ENCODE data around the gene SRXN1. TPM values are rescaled to one million over a fixed set of nuclear protein-coding genes. Genes with fewer than 3 reads are reported as not detected.

SRXN1 gene
- total RNA-seq, 4 donors from 2014 or later = 54.3 to 212 (median 135) TPM

- H3K27me3 ChIP-seq = peaks cover 24% of the 10 kb centered on the region
- H3K4me1 ChIP-seq = peaks cover 0 to 7% of the 10 kb centered on the region in 2 donors
- intact Hi-C loops (cut with DNase I) = no loop called here
- H3K27ac ChIP-seq = no peak overlapping the region
- no peak for TF ChIP-seq CTCF (IDR thresholded peaks at IDR 0.05)
- no peak for TF ChIP-seq POLR2A (IDR thresholded peaks at IDR 0.05)
- 15 to 17% methylated on average over 15 to 16 of the region's 16 CpGs for WGBS, 2 donors
- H3K36me3 ChIP-seq = no peaks in the 10 kb centered on the region
- H3K9me3 ChIP-seq = no peaks in the 10 kb centered on the region
- no peak overlapping the region for H3K4me3 ChIP-seq (replicated peaks in 1 of 3)
- DNase-seq = no peak
These were observed 9.5 kb upstream of the SRXN1 start for GRCh38 chr20:662277-663192.

- Histone ChIP-seq H3K9me3 (no peaks in the 10 kb centered on the region), H3K27me3 (peaks cover 24% of the 10 kb centered on the region), H3K4me3 (replicated peaks in 1 of 3) (no peak overlapping the region), H3K4me1 (peaks cover 0 to 7% of the 10 kb centered on the region in 2 donors), H3K27ac (no peak overlapping the region), H3K36me3 (no peaks in the 10 kb centered on the region)
- DNase-seq = no peak
- intact Hi-C loops (cut with DNase I) = no loop called here
- WGBS, 2 donors = 13 to 18% methylated on average over 26 to 29 of the region's 29 CpGs
- TF ChIP-seq POLR2A (IDR thresholded peaks at IDR 0.05) (no peak), CTCF (IDR thresholded peaks at IDR 0.05) (no peak)
These were observed 8.7 kb upstream of the SRXN1 start for GRCh38 chr20:661474-662270.

- 27 to 30% methylated on average over 5 of the region's 5 CpGs for WGBS, 2 donors
- Histone ChIP-seq H3K4me3 (replicated peaks in 1 of 3) (no peak overlapping the region), H3K36me3 (no peaks in the 10 kb centered on the region), H3K27ac (no peak overlapping the region), H3K4me1 (peaks cover 3 to 13% of the 10 kb centered on the region in 2 donors), H3K27me3 (peaks cover 17% of the 10 kb centered on the region), H3K9me3 (no peaks in the 10 kb centered on the region)
- intact Hi-C loops (cut with DNase I) = no loop called here
- DNase-seq = no peak
- TF ChIP-seq POLR2A (IDR thresholded peaks at IDR 0.05) = no peak
- no peak for TF ChIP-seq CTCF (IDR thresholded peaks at IDR 0.05)
These were observed 5.8 kb upstream of the SRXN1 start for GRCh38 chr20:658731-659291.

- Histone ChIP-seq H3K4me3 (replicated peaks in 1 of 3) (no peak overlapping the region), H3K27me3 (peaks cover 17% of the 10 kb centered on the region), H3K36me3 (no peaks in the 10 kb centered on the region), H3K27ac (no peak overlapping the region), H3K4me1 (peaks cover 7 to 9% of the 10 kb centered on the region in 2 donors), H3K9me3 (no peaks in the 10 kb centered on the region)
- DNase-seq = no peak
- no peak for TF ChIP-seq POLR2A (IDR thresholded peaks at IDR 0.05)
- TF ChIP-seq CTCF (IDR thresholded peaks at IDR 0.05) = no peak
- WGBS, 2 donors = 29 to 32% methylated on average over 1 to 2 of the region's 2 CpGs
- intact Hi-C loops (cut with DNase I) = no loop called here
These were observed 5.2 kb upstream of the SRXN1 start for GRCh38 chr20:658202-658601.

Measured in thyroid gland (tissue), 4 donors.